ENCODE results near the gene GMPPA. TPM values are rescaled to one million over a fixed set of nuclear protein-coding genes. Genes with fewer than 3 reads are reported as not detected.

Gene GMPPA
- total RNA-seq, 4 donors from 2014 or later: 26.5 to 50.6 (median 42.6) TPM

DNA sequence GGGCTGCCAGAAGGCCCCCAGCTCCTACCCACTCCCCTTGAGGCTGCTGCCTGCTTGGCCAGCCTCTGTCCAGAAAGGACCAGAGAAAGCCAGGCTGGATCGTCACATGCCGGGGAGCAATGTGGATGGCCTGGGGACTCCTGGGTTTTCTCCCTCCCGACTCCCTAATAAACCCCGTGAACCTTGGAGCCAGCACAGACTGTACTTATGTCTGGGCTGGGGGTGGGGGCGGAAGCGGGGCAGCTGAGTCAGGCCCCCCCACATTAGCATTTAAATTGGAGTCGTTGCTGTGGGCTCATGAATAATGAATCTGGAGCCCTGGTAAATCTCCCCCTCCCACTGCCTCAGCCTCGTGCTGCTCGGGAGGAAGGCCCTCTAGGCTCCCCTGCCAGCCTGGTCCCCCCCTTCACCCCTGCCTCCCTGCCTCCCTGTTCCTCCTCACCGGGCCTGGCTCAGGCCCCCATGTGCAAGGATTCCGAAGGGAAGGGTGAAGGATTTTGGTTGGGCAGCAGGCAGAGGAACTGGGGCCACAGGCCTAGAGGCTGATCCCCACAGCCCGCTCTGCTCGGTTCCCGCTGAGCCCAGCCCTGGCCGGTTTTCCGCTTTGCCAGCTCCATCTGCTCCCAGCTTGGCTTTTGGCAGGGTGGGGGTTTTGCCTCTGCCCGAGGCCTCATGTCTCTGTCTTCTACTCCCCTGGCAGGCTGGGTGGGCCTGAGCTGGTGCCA is 8.3 kb downstream of the GMPPA start:
- 80 to 83% methylated on average over 12 to 16 of the region's 17 CpGs for WGBS, 2 donors
- H3K36me3 ChIP-seq: peaks cover 24 to 32% of the 10 kb centered on the region in 2 donors
- TF ChIP-seq, protein P1, sequence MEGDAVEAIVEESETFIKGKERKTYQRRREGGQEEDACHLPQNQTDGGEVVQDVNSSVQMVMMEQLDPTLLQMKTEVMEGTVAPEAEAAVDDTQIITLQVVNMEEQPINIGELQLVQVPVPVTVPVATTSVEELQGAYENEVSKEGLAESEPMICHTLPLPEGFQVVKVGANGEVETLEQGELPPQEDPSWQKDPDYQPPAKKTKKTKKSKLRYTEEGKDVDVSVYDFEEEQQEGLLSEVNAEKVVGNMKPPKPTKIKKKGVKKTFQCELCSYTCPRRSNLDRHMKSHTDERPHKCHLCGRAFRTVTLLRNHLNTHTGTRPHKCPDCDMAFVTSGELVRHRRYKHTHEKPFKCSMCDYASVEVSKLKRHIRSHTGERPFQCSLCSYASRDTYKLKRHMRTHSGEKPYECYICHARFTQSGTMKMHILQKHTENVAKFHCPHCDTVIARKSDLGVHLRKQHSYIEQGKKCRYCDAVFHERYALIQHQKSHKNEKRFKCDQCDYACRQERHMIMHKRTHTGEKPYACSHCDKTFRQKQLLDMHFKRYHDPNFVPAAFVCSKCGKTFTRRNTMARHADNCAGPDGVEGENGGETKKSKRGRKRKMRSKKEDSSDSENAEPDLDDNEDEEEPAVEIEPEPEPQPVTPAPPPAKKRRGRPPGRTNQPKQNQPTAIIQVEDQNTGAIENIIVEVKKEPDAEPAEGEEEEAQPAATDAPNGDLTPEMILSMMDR (IDR thresholded peaks at IDR 0.05): no peak
- TF ChIP-seq POLR2A (IDR thresholded peaks at IDR 0.05): no peak
- no peak overlapping the region for H3K4me3 ChIP-seq (replicated peaks in 1 of 3)
- intact Hi-C loops (cut with DNase I): no loop called here
- H3K4me1 ChIP-seq: peaks cover 11 to 15% of the 10 kb centered on the region in 2 donors
- H3K27me3 ChIP-seq: no peaks in the 10 kb centered on the region
- H3K27ac ChIP-seq: no peak overlapping the region
- DNase-seq: no peak
- H3K9me3 ChIP-seq: no peaks in the 10 kb centered on the region

DNA sequence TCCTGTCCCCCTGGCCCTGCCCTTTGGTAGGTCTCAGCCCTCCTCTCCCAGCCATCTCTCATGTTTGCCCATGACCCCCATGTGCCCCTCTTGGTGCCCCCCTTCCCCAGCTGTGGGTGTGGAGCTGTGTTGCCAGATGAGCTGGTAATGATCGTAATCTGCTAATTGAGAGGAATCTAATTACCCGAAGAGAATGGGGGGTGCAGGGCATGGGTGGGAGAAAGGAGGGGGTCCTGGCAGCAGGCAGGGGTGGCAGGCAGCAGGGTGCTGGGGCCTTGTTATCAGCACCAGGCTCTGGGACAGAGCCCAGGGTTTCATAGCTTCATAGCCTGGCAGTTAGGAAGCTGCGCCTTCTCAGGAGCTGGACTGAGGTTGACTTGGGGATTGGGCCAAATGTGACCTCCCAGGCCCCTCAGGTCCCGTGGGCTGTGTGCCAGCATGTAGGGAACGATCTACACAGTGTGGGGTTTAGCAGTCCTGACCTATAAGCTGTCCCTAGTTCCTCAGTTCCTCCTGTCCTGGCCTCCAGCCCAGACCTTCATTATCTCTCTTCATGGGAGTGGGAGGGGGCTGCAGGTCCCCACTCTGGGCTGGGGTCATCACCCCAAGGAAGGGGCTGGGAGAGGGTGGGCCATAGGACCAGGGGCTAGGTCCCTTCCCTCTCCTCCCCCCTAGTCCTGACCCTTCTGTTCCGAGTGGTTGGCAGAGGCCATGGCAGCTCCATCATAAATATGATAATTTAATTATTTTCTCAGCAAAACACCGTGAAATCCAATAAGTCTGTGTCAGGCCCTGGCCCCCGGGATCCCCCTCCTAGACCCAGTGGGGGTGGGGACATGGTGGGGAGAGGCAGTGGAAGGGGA is 9.1 kb downstream of the GMPPA start:
- intact Hi-C loops (cut with DNase I): no loop called here
- WGBS, 2 donors: 59 to 83% methylated on average over 7 to 8 of the region's 8 CpGs
- no peak for DNase-seq

DNA sequence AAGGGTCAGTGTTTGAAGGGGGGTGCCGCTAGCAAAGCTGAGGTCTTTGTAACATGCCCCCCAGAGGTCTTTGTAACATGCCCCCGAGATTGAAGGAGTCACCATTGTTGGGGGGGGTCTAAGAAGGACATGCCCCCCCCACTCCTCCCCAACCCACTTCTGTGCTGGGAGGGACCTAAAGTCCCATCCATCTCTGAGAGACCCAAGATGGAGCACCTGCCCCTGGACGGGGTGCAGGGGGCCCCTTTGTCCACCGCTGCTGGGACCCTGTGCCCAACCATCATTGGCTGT is 9.7 kb downstream of the GMPPA start:
- H3K27ac ChIP-seq: no peak overlapping the region
- no peak overlapping the region for H3K4me3 ChIP-seq (replicated peaks in 1 of 3)
- no peaks in the 10 kb centered on the region for H3K27me3 ChIP-seq
- no peak for DNase-seq
- intact Hi-C loops (cut with DNase I): no loop called here
- TF ChIP-seq, protein P1 (IDR thresholded peaks at IDR 0.05): no peak
- H3K9me3 ChIP-seq: no peaks in the 10 kb centered on the region
- H3K36me3 ChIP-seq: peaks cover 24 to 32% of the 10 kb centered on the region in 2 donors
- 58 to 86% methylated on average over 2 to 3 of the region's 4 CpGs for WGBS, 2 donors
- H3K4me1 ChIP-seq: peaks cover 11 to 15% of the 10 kb centered on the region in 2 donors

More for the DNA sequence above, 9.1 kb downstream of the GMPPA start:
- Histone ChIP-seq H3K4me3 (replicated peaks in 1 of 3) (no peak overlapping the region), H3K4me1 (peaks cover 11 to 15% of the 10 kb centered on the region in 2 donors), H3K36me3 (peaks cover 24 to 32% of the 10 kb centered on the region in 2 donors), H3K27me3 (no peaks in the 10 kb centered on the region), H3K27ac (no peak overlapping the region), H3K9me3 (no peaks in the 10 kb centered on the region)
- TF ChIP-seq, protein P1 (IDR thresholded peaks at IDR 0.05): no peak
- TF ChIP-seq POLR2A (IDR thresholded peaks at IDR 0.05): no peak

DNA sequence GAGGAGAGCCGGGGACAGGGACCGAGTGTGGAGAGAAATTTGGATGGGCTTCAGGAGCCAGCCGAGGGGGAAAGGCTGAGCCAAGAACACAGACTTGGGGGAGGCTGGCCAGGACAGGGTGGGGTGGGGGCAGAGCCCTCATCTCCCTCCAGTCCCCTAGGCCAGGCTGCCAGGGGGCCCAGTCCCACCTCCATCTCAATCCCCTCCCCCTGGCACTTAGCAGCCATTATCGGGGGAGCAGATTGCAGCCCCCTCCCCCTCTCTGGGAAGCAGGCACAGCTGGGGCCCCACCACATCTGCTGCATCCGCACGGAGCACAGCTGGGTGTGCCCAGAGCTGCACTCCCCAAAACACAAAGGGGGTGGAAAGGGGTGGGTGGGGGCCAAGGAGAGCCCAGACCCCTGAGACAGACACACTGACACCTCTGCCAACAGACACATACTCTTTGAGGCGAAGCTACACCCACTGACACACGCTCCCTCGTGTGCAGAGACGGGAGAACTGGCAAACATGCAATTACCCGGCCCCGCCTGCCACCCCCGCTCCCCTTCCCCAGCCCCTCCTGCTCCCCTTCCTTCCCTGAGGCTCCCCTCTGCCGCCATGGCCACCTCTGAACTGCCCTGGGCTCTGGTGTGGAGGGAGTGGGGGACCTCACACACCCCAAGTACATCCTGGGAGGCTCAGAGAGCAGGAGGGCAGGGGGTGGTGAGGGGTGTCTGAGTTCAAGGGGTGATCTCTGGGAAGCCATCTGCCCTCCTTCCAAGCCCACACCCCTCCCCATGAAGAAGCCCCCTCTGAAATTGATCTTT is 10.5 kb downstream of the GMPPA start:
- DNase-seq: no peak
- intact Hi-C loops (cut with DNase I): no loop called here
- Histone ChIP-seq H3K9me3 (no peaks in the 10 kb centered on the region), H3K4me3 (replicated peaks in 1 of 3) (no peak overlapping the region), H3K27ac (no peak overlapping the region), H3K36me3 (peaks cover 20 to 27% of the 10 kb centered on the region in 2 donors), H3K27me3 (peaks cover 3% of the 10 kb centered on the region), H3K4me1 (peaks cover 11 to 19% of the 10 kb centered on the region in 2 donors)
- WGBS, 2 donors: 14 to 39% methylated on average over 3 to 9 of the region's 14 CpGs
- TF ChIP-seq POLR2A (IDR thresholded peaks at IDR 0.05): no peak
- TF ChIP-seq, protein P1 (IDR thresholded peaks at IDR 0.05): no peak

Data from thyroid gland (tissue), 4 donors.